Smooth muscle cell (in vitro differentiated cells): ENCODE results near the gene SUSD1. TPM values are rescaled to one million over a fixed set of nuclear protein-coding genes. Genes with fewer than 3 reads are reported as not detected.

Experiments used
- DNase-seq: peaks from one replicate; lab custom pipeline; 2025; ENCODE audit not compliant: unreplicated experiment; lab: John Stamatoyannopoulos, UW
- H2AFZ ChIP-seq: fragments of 200-600 bp; sonication (generic); 2 replicates; pipeline ENCODE4 v1.6.0; 2016; ENCODE audit warnings: antibody characterized with exemption, low read depth, mild to moderate bottlenecking
- H3F3A ChIP-seq: fragments of 200-600 bp; sonication (generic); 2 replicates; pipeline ENCODE4 v1.6.0; 2017; ENCODE audit warnings: antibody characterized with exemption, low read depth
- H3K27ac ChIP-seq: fragments of 200-600 bp; sonication (generic); 2 replicates; pipeline ENCODE4 v1.5.1; 2016; ENCODE audit warnings: low read depth, mild to moderate bottlenecking
- H3K27me3 ChIP-seq: fragments of 200-600 bp; sonication (generic); 2 replicates; pipeline ENCODE4 v1.6.1; 2016; ENCODE audit warnings: low read depth, mild to moderate bottlenecking
- H3K36me3 ChIP-seq: fragments of 200-600 bp; sonication (generic); 2 replicates; pipeline ENCODE4 v1.5.1; 2016; ENCODE audit warnings: low read depth
- H3K4me1 ChIP-seq: fragments of 200-600 bp; sonication (generic); 2 replicates; pipeline ENCODE4 v1.5.1; 2016; ENCODE audit warnings: low read depth
- H3K4me2 ChIP-seq: fragments of 200-600 bp; sonication (generic); 2 replicates; pipeline ENCODE4 v1.6.0; 2016; ENCODE audit warnings: mild to moderate bottlenecking
- H3K4me3 ChIP-seq: fragments of 200-600 bp; sonication (generic); 2 replicates; pipeline ENCODE4 v1.5.1; 2016; ENCODE audit warnings: mild to moderate bottlenecking
- H3K79me2 ChIP-seq: fragments of 200-600 bp; sonication (generic); 2 replicates; pipeline ENCODE4 v1.6.0; 2016; ENCODE audit warnings: low read depth, mild to moderate bottlenecking
- H3K9ac ChIP-seq: fragments of 200-600 bp; sonication (generic); 2 replicates; pipeline ENCODE4 v1.6.0; 2016; ENCODE audit warnings: low read depth
- H3K9me3 ChIP-seq: fragments of 200-600 bp; sonication (generic); replicated peaks from 2 replicates; pipeline ENCODE4 v1.5.1; 2016; ENCODE audit warnings: low read depth
- H4K20me1 ChIP-seq: fragments of 200-600 bp; sonication (generic); 2 replicates; pipeline ENCODE4 v1.6.0; 2016; ENCODE audit warnings: low read depth
- CTCF ChIP-seq: fragments of 200-600 bp; sonication (generic); IDR thresholded peaks from 2 replicates; pipeline ENCODE4 v1.5.1; 2017; ENCODE audit warnings: borderline replicate concordance, mild to moderate bottlenecking, antibody characterized with exemption; ENCODE audit not compliant: insufficient read depth, poor library complexity, severe bottlenecking
- WGBS: methylation state at CpG from one replicate; pipeline ENCODE4 v1.1.7; 2016; ENCODE audit warnings: low lambda C conversion rate; 5-methylcytosine and 5-hydroxymethylcytosine counted together
- polyA plus RNA-seq: library from polyadenylated mRNA; unstranded; fragments of >200 nt; fragmentation: Nextera tagmentation; extraction: Ambion mirVana; gene quantifications from 2 replicates; pipeline ENCODE4 v1.2.1, GENCODE V29; 2016
- total RNA-seq: library from RNA; depleted of rRNA; stranded (reverse); fragments of >200 nt; gene quantifications from 2 replicates; pipeline ENCODE4 v1.2.3, GENCODE V29; 2014

Gene SUSD1
- total and polyA plus RNA-seq, 2 experiments from 2014 or later, result 6.7 to 11.8 TPM

DNA sequence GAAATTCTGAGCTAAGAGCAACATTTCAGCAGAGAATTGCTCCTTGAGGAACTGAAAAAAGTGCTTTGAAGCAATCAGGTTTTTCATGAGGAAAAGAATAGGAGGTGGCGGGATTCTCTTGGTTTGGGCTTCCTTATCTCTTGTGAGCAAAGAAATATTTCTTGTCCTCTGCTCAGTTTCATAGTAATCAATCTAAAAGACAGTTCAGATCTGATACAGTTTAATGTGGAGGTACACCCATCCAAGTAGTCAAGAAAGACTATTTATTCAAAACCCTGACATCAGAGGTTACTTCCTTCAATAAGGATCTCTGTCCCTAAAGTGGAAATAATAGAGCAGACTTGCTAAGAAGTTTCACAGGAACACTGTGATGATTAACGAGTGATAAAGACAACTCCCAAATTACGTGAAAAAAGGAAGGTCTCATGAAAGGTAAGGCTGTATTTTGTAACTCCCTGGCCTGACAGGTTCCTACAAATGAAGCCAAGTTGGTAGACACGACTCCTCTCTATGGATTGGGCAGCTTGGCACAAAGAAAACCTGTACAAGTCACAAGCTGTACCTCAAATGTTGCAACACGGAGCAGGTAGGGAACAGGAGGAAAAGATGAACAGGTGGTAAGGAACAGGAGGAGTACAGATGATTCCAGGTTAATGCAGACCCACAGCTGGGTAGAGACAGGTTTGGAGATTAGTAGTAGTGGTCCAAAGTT lies 94.1 kb downstream of the SUSD1 start:
- TF ChIP-seq CTCF, result no peak
- Histone ChIP-seq H2AFZ (no peak overlapping the region), H3K4me1 (no peaks in the 10 kb centered on the region), H3K4me2 (no peak overlapping the region), H3F3A (no peaks in the 10 kb centered on the region), H3K4me3 (no peak overlapping the region), H3K27me3 (no peaks in the 10 kb centered on the region), H3K9me3 (no peaks in the 10 kb centered on the region), H3K27ac (no peak overlapping the region), H3K36me3 (no peaks in the 10 kb centered on the region), H4K20me1 (no peaks in the 10 kb centered on the region), H3K79me2 (no peaks in the 10 kb centered on the region), H3K9ac (no peak overlapping the region)
- WGBS, result 93% methylated on average over 5 of the region's 5 CpGs
- no peak for DNase-seq

DNA sequence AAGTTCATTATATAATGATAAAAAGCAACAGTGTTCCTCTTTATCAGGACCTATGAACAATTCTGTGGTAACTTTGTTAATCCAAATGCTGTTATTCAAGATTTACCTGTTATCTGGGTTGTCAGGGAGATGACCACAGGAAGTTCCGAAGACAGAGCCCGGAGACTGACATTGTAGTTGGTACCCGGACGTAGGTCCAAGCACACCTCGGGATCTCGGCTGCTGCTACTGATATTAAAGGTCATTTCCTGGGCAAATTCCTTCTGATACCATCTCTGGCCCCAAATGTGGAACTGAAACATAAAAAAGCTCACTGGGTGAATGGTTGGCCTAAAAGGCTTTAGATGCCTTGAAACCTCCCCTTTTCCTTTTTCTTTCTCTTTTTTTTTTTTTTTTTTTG lies 96.7 kb downstream of the SUSD1 start:
- H3K4me3 ChIP-seq, result no peak overlapping the region

GRCh38 chr9:112076814-112077213 lies 98.3 kb downstream of the SUSD1 start:
- Histone ChIP-seq H3K27ac (no peak overlapping the region), H4K20me1 (no peaks in the 10 kb centered on the region), H3K9me3 (no peaks in the 10 kb centered on the region), H3K4me1 (peaks cover 3% of the 10 kb centered on the region), H3K36me3 (no peaks in the 10 kb centered on the region), H3K4me2 (no peak overlapping the region), H3K27me3 (no peaks in the 10 kb centered on the region), H3F3A (peaks cover 18% of the 10 kb centered on the region), H3K79me2 (no peaks in the 10 kb centered on the region), H3K4me3 (no peak overlapping the region), H3K9ac (no peak overlapping the region), H2AFZ (no peak overlapping the region)
- WGBS, result 86% methylated on average over 7 of the region's 7 CpGs
- no peak for DNase-seq
- TF ChIP-seq CTCF, result no peak

More for the DNA sequence above, 96.7 kb downstream of the SUSD1 start:
- whole genome bisulfite sequencing, result 92% methylated on average over 6 of the region's 6 CpGs
- Histone ChIP-seq H3K27me3 (no peaks in the 10 kb centered on the region), H3K36me3 (no peaks in the 10 kb centered on the region), H3F3A (peaks cover 10% of the 10 kb centered on the region), H3K9me3 (no peaks in the 10 kb centered on the region), H2AFZ (no peak overlapping the region), H4K20me1 (no peaks in the 10 kb centered on the region), H3K79me2 (no peaks in the 10 kb centered on the region), H3K4me2 (no peak overlapping the region), H3K9ac (no peak overlapping the region), H3K4me1 (no peaks in the 10 kb centered on the region), H3K27ac (no peak overlapping the region)
- no peak for TF ChIP-seq CTCF
- DNase-seq, result no peak

GRCh38 chr9:112075009-112075378 lies 100.1 kb downstream of the SUSD1 start:
- no peak overlapping the region for H3K4me3 ChIP-seq
- H3K4me2 ChIP-seq, result no peak overlapping the region
- peaks cover 3% of the 10 kb centered on the region for H3K4me1 ChIP-seq
- no peak for DNase-seq
- H4K20me1 ChIP-seq, result no peaks in the 10 kb centered on the region
- 13% methylated on average over 2 of the region's 2 CpGs for WGBS
- no peaks in the 10 kb centered on the region for H3K79me2 ChIP-seq
- TF ChIP-seq CTCF, result no peak
- peak overlapping the region; percentile 8 for H3K9ac ChIP-seq
- peaks cover 18% of the 10 kb centered on the region for H3F3A ChIP-seq
- H2AFZ ChIP-seq, result no peak overlapping the region
- H3K27me3 ChIP-seq, result no peaks in the 10 kb centered on the region
- H3K36me3 ChIP-seq, result no peaks in the 10 kb centered on the region
- H3K9me3 ChIP-seq, result no peaks in the 10 kb centered on the region
- H3K27ac ChIP-seq, result peak overlapping the region; percentile 92
